WTC11 (cell line): ENCODE results near the gene RHBDD3. TPM values are rescaled to one million over a fixed set of nuclear protein-coding genes. Genes with fewer than 3 reads are reported as not detected.

Experiments
- ATAC-seq: fragments of 200-7000 bp; cut with Tn5 transposase; 2 replicates; pipeline ENCODE4 v1.10.0; 2021; ENCODE audit warnings: mild to moderate bottlenecking, moderate library complexity
- CTCF ChIA-PET: fragments of 300-600 bp; sonication (Branson Sonifier 250); formaldehyde crosslinking; loops from one replicate; lab custom pipeline; 2021; ENCODE audit warnings: antibody characterized with exemption; lab: Charles Lee
- POLR2A ChIA-PET: fragments of 350-600 bp; sonication (Branson Sonifier 250); formaldehyde crosslinking; loops from one replicate; lab custom pipeline; 2021; ENCODE audit warnings: antibody characterized with exemption; lab: Charles Lee
- DNase-seq: peaks from one replicate; pipeline ENCODE4 v3.0.0; 2021; ENCODE audit warnings: low spot score
- H3K27ac Mint-ChIP-seq: 2 replicates; pipeline ENCODE4 v1.8.0; 2021; ENCODE audit warnings: mixed read lengths
- H3K27me3 Mint-ChIP-seq: 2 replicates; pipeline ENCODE4 v1.8.0; 2021; ENCODE audit warnings: low read depth, mild to moderate bottlenecking, moderate library complexity, mixed read lengths
- H3K36me3 Mint-ChIP-seq: 2 replicates; pipeline ENCODE4 v1.8.0; 2021; ENCODE audit warnings: mixed read lengths
- H3K4me1 Mint-ChIP-seq: 2 replicates; pipeline ENCODE4 v1.8.0; 2022; ENCODE audit warnings: mixed read lengths
- H3K4me3 Mint-ChIP-seq: 2 replicates; pipeline ENCODE4 v1.8.0; 2021; ENCODE audit warnings: mild to moderate bottlenecking, moderate library complexity, mixed read lengths
- H3K9me3 Mint-ChIP-seq: 2 replicates; pipeline ENCODE4 v1.8.0; 2021; ENCODE audit warnings: mixed read lengths
- ATF6 ChIP-seq: sonication (generic); formaldehyde crosslinking; IDR thresholded peaks from 2 replicates; pipeline ENCODE4 v1.8.1; 2023; ENCODE audit warnings: mild to moderate bottlenecking, missing genetic modification reagents
- CBFB ChIP-seq: sonication (generic); formaldehyde crosslinking; IDR thresholded peaks from 2 replicates; pipeline ENCODE4 v1.8.1; 2022; ENCODE audit warnings: mild to moderate bottlenecking, low read depth, missing genetic modification reagents
- E2F4 ChIP-seq: sonication (generic); formaldehyde crosslinking; IDR thresholded peaks from 2 replicates; pipeline ENCODE4 v1.8.1; 2022; ENCODE audit warnings: low read depth, mild to moderate bottlenecking, moderate library complexity, missing genetic modification reagents, borderline replicate concordance
- GABPB1 ChIP-seq: sonication (generic); formaldehyde crosslinking; IDR thresholded peaks from 2 replicates; pipeline ENCODE4 v1.8.1; 2023; ENCODE audit warnings: mild to moderate bottlenecking, missing genetic modification reagents
- NR2C2 ChIP-seq: sonication (generic); formaldehyde crosslinking; IDR thresholded peaks from 2 replicates; pipeline ENCODE4 v1.8.0; 2022; ENCODE audit warnings: mild to moderate bottlenecking, missing genetic modification reagents
- PREB ChIP-seq: sonication (generic); formaldehyde crosslinking; IDR thresholded peaks from 2 replicates; pipeline ENCODE4 v1.8.1; 2022; ENCODE audit warnings: mild to moderate bottlenecking, missing genetic modification reagents, moderate library complexity, borderline replicate concordance
- SMAD3 ChIP-seq: sonication (generic); formaldehyde crosslinking; IDR thresholded peaks from 2 replicates; pipeline ENCODE4 v1.8.0; 2022; ENCODE audit warnings: missing genetic modification reagents, mild to moderate bottlenecking, borderline replicate concordance
- STAT6 ChIP-seq: sonication (generic); formaldehyde crosslinking; conservative IDR thresholded peaks from 2 replicates; pipeline ENCODE4 v1.8.1; 2023; ENCODE audit warnings: mild to moderate bottlenecking, low read depth, missing genetic modification reagents, moderate library complexity
- USF1 ChIP-seq: sonication (generic); formaldehyde crosslinking; IDR thresholded peaks from 2 replicates; pipeline ENCODE4 v1.8.0; 2022; ENCODE audit warnings: mild to moderate bottlenecking, missing genetic modification reagents
- ZNF396 ChIP-seq: fragments of 250-450 bp; sonication (Bioruptor Pico); IDR thresholded peaks from 2 replicates; pipeline ENCODE4 v1.8.0; 2021; ENCODE audit warnings: mild to moderate bottlenecking, moderate library complexity, borderline replicate concordance
- ZNF416 ChIP-seq: fragments of 250-450 bp; sonication (Bioruptor Pico); IDR thresholded peaks from 2 replicates; pipeline ENCODE4 v1.9.0; 2021; ENCODE audit warnings: mild to moderate bottlenecking, inconsistent platforms
- total RNA-seq: library from RNA; stranded (reverse); gene quantifications from 3 replicates; pipeline ENCODE4 v1.2.3, GENCODE V29; 2021

The RHBDD3 gene
- total RNA-seq, 1 experiment from 2014 or later, result 77.9 TPM

- no peak for DNase-seq
- no peaks in the 10 kb centered on the region for H3K36me3 Mint-ChIP-seq
- peaks cover 9% of the 10 kb centered on the region for H3K4me1 Mint-ChIP-seq
- H3K27me3 Mint-ChIP-seq, result peaks cover 3% of the 10 kb centered on the region; the same call in 1 of the 2 replicates
- no peak overlapping the region for H3K27ac Mint-ChIP-seq
- TF ChIP-seq ZNF396 (CRISPR knock-in tag), result no peak
- TF ChIP-seq ZNF416 (CRISPR knock-in tag), result no peak
- no peak for TF ChIP-seq USF1 (CRISPR knock-in tag)
- no peak for TF ChIP-seq GABPB1 (CRISPR knock-in tag)
- no peak for ATAC-seq
- H3K4me3 Mint-ChIP-seq, result no peak overlapping the region
- ChIA-PET POLR2A (no interaction called here), CTCF (interaction anchor here (3.2 kb wide), 1 partner anchor 21 kb away, joined by 22 read pairs; no protein-coding TSS in a partner anchor)
- H3K9me3 Mint-ChIP-seq, result no peaks in the 10 kb centered on the region
These were observed 42.8 kb downstream of the RHBDD3 start for GRCh38 chr22:29224859-29225410.

GRCh38 chr22:29224121-29224858 is 43.5 kb downstream of the RHBDD3 start:
- no peaks in the 10 kb centered on the region for H3K36me3 Mint-ChIP-seq
- H3K27me3 Mint-ChIP-seq, result peaks cover 3% of the 10 kb centered on the region; the same call in 1 of the 2 replicates
- peaks cover 12% of the 10 kb centered on the region for H3K4me1 Mint-ChIP-seq
- ATAC-seq (no peak), DNase-seq (no peak)
- TF ChIP-seq STAT6 (CRISPR knock-in tag), result no peak
- no peak for TF ChIP-seq SMAD3
- no peak for TF ChIP-seq PREB
- no peak for TF ChIP-seq E2F4 (CRISPR knock-in tag)
- TF ChIP-seq NR2C2, result no peak
- no peak for TF ChIP-seq CBFB (CRISPR knock-in tag)
- no peak for TF ChIP-seq ATF6 (CRISPR knock-in tag)
- ChIA-PET POLR2A (no interaction called here), CTCF (interaction anchor here (1.2 to 3.2 kb wide), 3 partner anchors 21 to 70 kb away, joined by 3 to 22 read pairs (median 3); no protein-coding TSS in a partner anchor)
- no peaks in the 10 kb centered on the region for H3K9me3 Mint-ChIP-seq
- no peak overlapping the region for H3K27ac Mint-ChIP-seq
- no peak overlapping the region for H3K4me3 Mint-ChIP-seq
